22Rv1 (cell line): Measurements from ENCODE around the gene KCNT1.

ENCODE experiments used
- ZFX ChIP-seq: fragments of 450-650 bp; IDR thresholded peaks from 2 replicates; pipeline ENCODE4 v1.6.1; 2017; ENCODE audit warnings: antibody characterized with exemption, borderline replicate concordance
- TF ChIP-seq, protein P1 (sequence below): fragments of 450-650 bp; IDR thresholded peaks from 2 replicates; pipeline ENCODE4 v1.5.1; 2017; ENCODE audit warnings: mild to moderate bottlenecking

DNA sequence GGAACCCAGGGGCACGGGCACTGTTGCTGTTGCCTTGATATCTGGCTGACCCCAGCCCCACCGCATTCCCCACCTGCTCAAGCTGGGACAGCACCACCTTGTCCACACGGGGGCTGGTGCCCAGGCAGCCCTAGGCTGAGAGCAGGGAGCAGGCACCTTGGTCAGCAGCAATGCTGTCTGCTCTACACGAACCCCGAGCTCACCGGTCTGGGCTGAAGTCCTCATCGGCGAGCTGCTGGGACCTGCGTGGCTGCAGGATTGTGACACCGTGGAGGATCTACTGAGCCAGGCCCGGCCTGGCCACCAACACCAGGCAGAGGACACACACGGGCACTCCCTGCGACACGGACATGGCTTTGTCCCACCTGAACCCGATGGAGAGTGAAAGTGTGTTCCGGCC is 78.1 kb downstream of the KCNT1 start:
- no peak for TF ChIP-seq ZFX
- TF ChIP-seq, protein P1, sequence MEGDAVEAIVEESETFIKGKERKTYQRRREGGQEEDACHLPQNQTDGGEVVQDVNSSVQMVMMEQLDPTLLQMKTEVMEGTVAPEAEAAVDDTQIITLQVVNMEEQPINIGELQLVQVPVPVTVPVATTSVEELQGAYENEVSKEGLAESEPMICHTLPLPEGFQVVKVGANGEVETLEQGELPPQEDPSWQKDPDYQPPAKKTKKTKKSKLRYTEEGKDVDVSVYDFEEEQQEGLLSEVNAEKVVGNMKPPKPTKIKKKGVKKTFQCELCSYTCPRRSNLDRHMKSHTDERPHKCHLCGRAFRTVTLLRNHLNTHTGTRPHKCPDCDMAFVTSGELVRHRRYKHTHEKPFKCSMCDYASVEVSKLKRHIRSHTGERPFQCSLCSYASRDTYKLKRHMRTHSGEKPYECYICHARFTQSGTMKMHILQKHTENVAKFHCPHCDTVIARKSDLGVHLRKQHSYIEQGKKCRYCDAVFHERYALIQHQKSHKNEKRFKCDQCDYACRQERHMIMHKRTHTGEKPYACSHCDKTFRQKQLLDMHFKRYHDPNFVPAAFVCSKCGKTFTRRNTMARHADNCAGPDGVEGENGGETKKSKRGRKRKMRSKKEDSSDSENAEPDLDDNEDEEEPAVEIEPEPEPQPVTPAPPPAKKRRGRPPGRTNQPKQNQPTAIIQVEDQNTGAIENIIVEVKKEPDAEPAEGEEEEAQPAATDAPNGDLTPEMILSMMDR = no peak
